Activated CD8-positive, alpha-beta memory T cell treated with anti-CD3 and anti-CD28 coated beads, Interleukin-2, amount 10 ng/mL, durations not matched to agents 7 days and 5 days (primary cell): ENCODE measurements around the gene ATP8A1. TPM values are rescaled to one million over a fixed set of nuclear protein-coding genes. Genes with fewer than 3 reads are reported as not detected.
"Not testable (repeated sequence)": the region's sequence is repeated elsewhere in the genome, so short reads cannot be mapped to it uniquely, and the experiment has no call there.

Experiments used
- ATAC-seq: fragments of 150-1000 bp; cut with Tn5 transposase; one replicate; pipeline ENCODE4 v1.10.0; 2021; ENCODE audit warnings: moderate library complexity
- CTCF ChIA-PET: fragments of 350-600 bp; sonication (Branson Sonifier 250); formaldehyde crosslinking; loops from one replicate; lab custom pipeline; 2021; ENCODE audit warnings: antibody characterized with exemption; lab: Charles Lee
- DNase-seq: peaks from one replicate; pipeline ENCODE4 v3.0.0-alpha.2; 2020
- H3K27ac Mint-ChIP-seq: one replicate; pipeline ENCODE4 v1.8.0; 2021; ENCODE audit warnings: mild to moderate bottlenecking, mixed read lengths
- H3K27me3 Mint-ChIP-seq: one replicate; pipeline ENCODE4 v1.8.0; 2021; ENCODE audit warnings: mixed read lengths
- H3K36me3 Mint-ChIP-seq: one replicate; pipeline ENCODE4 v1.8.0; 2021; ENCODE audit warnings: mild to moderate bottlenecking, mixed read lengths
- H3K4me1 Mint-ChIP-seq: one replicate; pipeline ENCODE4 v1.8.0; 2021; ENCODE audit warnings: mixed read lengths
- H3K4me3 Mint-ChIP-seq: one replicate; pipeline ENCODE4 v1.8.0; 2021; ENCODE audit warnings: mild to moderate bottlenecking, moderate library complexity, mixed read lengths
- H3K9me3 Mint-ChIP-seq: one replicate; pipeline ENCODE4 v1.8.0; 2022; ENCODE audit warnings: low read depth, mixed read lengths
- total RNA-seq, 2 experiments: library from RNA; stranded (reverse); gene quantifications; one replicate each; pipeline ENCODE4 v1.2.3, GENCODE V29; 2021

The ATP8A1 gene
- total RNA-seq, 2 experiments from 2014 or later = 31.3 to 43.8 TPM

DNA sequence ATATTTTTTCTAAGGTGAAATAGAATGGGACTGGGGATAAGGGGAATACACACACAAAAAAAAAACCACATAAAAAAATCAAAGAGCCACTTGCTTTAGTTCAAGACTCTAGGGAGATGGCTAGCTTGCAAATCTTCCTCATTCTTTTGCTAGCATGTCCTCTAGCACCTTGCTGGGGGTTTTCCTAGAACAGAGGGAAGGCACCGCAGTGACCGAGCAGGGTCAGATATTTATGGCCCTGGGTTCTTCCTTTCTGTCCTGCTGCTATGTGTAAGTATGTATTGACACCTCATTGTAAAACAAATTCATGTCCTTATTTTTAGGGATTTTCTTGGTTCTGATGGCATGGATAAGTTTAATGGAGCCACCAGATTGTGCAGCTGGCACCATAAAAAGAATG, 178.4 kb downstream of the ATP8A1 start:
- DNase-seq = no peak
- H3K27ac Mint-ChIP-seq = no peak overlapping the region
- H3K4me1 Mint-ChIP-seq = no peaks in the 10 kb centered on the region
- CTCF ChIA-PET = no interaction called here
- ATAC-seq = no peak
- H3K4me3 Mint-ChIP-seq = no peak overlapping the region
- H3K36me3 Mint-ChIP-seq = peaks cover 7% of the 10 kb centered on the region
- H3K27me3 Mint-ChIP-seq = no peaks in the 10 kb centered on the region
- no peaks in the 10 kb centered on the region for H3K9me3 Mint-ChIP-seq

DNA sequence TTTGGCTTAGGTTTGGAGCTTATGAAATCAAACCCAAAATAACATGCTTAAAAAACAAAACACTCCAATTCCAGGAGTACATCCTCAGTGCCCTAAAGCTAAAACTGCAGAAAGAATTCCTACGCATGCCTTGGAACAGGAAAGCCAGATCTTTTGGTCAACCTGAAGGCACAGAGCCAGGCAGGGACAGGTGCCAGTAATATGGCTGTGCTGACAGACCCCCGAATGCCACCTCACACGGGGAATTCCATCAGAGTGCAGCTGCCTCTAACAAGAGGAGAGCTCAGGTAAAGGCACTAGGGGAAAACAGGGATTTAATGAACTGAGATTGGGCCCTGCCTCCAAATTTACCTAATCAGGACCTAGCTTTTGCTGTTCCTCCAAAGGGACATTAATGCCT, 182.5 kb downstream of the ATP8A1 start:
- DNase-seq (no peak), ATAC-seq (no peak)
- Mint-ChIP-seq H3K36me3 (peaks cover 7% of the 10 kb centered on the region), H3K27ac (no peak overlapping the region), H3K9me3 (no peaks in the 10 kb centered on the region), H3K4me3 (no peak overlapping the region), H3K4me1 (no peaks in the 10 kb centered on the region), H3K27me3 (no peaks in the 10 kb centered on the region)
- CTCF ChIA-PET = no interaction called here

GRCh38 chr4:42473071-42473684, 183.7 kb downstream of the ATP8A1 start:
- no peaks in the 10 kb centered on the region for H3K27me3 Mint-ChIP-seq
- peaks cover 6% of the 10 kb centered on the region for H3K36me3 Mint-ChIP-seq
- CTCF ChIA-PET = no interaction called here
- DNase-seq (no peak), ATAC-seq (no peak)
- no peaks in the 10 kb centered on the region for H3K4me1 Mint-ChIP-seq
- no peak overlapping the region for H3K4me3 Mint-ChIP-seq
- H3K9me3 Mint-ChIP-seq = no peaks in the 10 kb centered on the region
- no peak overlapping the region for H3K27ac Mint-ChIP-seq

DNA sequence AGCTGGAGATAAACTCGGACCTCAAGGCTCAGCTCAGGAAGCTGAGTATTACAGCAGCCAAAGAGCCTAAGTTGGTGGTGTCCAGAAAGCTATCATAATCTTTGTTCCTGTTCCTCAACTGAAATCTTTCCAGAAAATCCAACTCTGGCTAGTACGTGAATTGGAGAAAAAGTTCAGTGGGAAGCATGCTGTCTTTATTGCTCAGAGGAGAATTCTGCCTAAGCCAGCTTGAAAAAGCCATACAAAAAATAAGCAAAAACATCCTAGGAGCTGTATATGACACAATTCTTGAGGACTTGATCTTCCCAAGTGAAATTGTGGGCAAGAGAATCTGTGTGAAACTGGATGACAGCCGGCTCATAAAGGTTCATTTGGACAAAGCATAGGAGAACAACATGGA, 185.0 kb downstream of the ATP8A1 start:
- ATAC-seq = no peak
- CTCF ChIA-PET = no interaction called here
- Mint-ChIP-seq H3K27ac (no peak overlapping the region), H3K9me3 (no peaks in the 10 kb centered on the region), H3K36me3 (peaks cover 12% of the 10 kb centered on the region), H3K27me3 (no peaks in the 10 kb centered on the region), H3K4me3 (no peak overlapping the region), H3K4me1 (no peaks in the 10 kb centered on the region)
- no peak for DNase-seq

- DNase-seq = no peak
- CTCF ChIA-PET = no interaction called here
- Mint-ChIP-seq H3K4me1 (no peaks in the 10 kb centered on the region), H3K27ac (no peak overlapping the region), H3K4me3 (no peak overlapping the region), H3K27me3 (no peaks in the 10 kb centered on the region), H3K36me3 (peaks cover 12% of the 10 kb centered on the region), H3K9me3 (no peaks in the 10 kb centered on the region)
- no peak for ATAC-seq
These were observed 186.9 kb downstream of the ATP8A1 start for GRCh38 chr4:42470023-42470422.

DNA sequence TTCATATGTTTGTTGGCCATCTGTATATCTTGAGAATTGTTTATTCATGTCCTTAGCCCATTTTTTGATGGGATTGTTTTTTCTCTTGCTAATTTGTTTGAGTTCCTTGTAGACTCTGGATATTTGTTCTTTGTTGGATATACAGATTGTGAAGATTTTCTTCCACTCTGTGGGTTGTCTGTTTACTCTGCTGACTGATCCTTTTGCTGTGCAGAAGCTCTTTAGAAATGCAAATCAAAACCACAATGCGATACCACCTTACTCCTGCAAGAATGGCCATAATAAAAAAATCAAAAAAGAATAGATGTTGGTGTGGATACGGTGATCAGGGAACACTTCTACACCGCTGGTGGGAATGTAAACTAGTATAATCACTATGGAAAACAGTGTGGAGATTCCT, 189.1 kb downstream of the ATP8A1 start:
- not testable (repeated sequence) for DNase-seq

DNA sequence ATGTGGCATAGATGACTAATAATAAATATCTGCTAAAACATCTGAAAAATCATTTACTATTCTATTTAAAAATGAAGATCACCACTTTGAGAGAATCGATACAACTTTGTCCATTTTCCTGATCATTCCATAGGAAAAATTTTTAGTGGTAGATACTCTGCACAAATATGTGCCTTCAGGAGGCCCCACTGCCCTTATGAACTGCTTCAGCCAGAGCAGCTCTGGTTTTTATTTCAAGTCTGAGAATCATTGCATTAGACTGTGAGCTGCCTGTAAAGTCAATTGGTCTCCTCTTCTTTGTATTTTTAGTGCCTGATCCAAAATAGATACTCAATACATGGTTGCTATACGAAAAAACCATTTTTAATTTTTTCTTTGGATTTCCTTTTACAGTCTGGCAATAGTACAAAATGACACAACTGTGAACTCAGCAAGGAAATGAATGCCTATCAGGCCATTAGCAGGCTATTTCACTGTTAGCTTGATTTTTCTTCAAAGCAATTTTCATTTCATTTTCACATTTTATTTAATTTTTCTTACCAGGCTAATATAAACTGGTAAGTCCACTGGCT, 190.5 kb downstream of the ATP8A1 start:
- no peak for ATAC-seq
- Mint-ChIP-seq H3K9me3 (no peaks in the 10 kb centered on the region), H3K27ac (no peak overlapping the region), H3K4me3 (no peak overlapping the region), H3K4me1 (peaks cover 1% of the 10 kb centered on the region), H3K27me3 (no peaks in the 10 kb centered on the region), H3K36me3 (peaks cover 38% of the 10 kb centered on the region)
- DNase-seq = no peak
- CTCF ChIA-PET = no interaction called here

More for the DNA sequence above, 189.1 kb downstream of the ATP8A1 start:
- not testable (repeated sequence) for ATAC-seq, H3K9me3 Mint-ChIP-seq, H3K27ac Mint-ChIP-seq, H3K27me3 Mint-ChIP-seq, H3K4me1 Mint-ChIP-seq, H3K4me3 Mint-ChIP-seq
- H3K36me3 Mint-ChIP-seq = peaks cover 24% of the 10 kb centered on the region
- CTCF ChIA-PET = interaction anchor here (0.7 kb wide), 1 partner anchor 52 kb away, joined by 3 read pairs; no protein-coding TSS in a partner anchor

DNA sequence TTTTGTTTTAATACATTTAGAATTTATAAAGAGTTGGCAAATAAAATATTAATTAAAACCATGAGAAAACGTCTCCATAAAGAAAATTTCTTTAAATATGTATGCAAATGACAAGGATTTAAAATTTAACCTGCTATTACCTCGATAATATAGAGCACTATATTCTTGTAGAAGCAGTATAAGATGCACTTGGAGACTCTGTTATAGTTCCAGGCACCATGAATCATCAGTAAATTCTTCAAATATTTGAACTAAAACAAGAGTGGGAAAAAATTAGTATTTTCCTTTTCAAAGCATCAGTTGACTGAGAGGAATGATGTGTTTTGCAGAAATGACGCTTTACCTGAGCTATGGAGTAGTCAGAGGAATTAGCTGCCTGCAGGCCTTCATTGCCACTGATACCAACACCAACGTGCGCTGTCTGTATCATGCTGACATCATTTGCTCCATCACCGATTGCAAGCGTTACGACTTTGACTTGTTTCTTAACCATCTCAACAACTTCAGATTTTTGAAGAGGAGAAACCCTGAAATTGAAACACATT, 192.3 kb downstream of the ATP8A1 start:
- H3K27me3 Mint-ChIP-seq = no peaks in the 10 kb centered on the region
- DNase-seq (no peak), ATAC-seq (no peak)
- H3K27ac Mint-ChIP-seq = no peak overlapping the region
- H3K9me3 Mint-ChIP-seq = no peaks in the 10 kb centered on the region
- CTCF ChIA-PET = no interaction called here
- peaks cover 45% of the 10 kb centered on the region for H3K36me3 Mint-ChIP-seq
- peaks cover 13% of the 10 kb centered on the region for H3K4me1 Mint-ChIP-seq
- H3K4me3 Mint-ChIP-seq = no peak overlapping the region

DNA sequence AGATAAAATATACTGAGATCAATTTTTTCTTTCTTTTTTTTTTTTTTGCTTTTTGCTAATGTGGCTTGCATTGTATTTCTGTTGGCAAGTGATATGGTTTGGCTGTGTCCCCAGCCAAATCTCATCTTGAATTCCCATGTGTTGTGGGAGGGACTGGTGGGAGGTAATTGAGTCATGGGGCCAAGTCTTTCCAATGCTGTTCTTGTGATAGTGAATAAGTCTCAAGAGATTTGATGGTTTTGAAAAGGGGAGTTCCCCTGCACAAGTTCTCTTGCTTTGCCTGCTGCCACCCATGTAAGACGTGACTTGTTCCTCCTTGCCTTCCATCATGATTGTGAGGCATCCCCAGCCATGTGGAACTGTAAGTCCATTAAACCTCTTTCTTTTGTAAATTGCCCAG, 195.7 kb downstream of the ATP8A1 start:
- DNase-seq, CTCF ChIA-PET, ATAC-seq, H3K4me3 Mint-ChIP-seq, H3K27me3 Mint-ChIP-seq, H3K27ac Mint-ChIP-seq, H3K9me3 Mint-ChIP-seq: not testable (repeated sequence)
- H3K4me1 Mint-ChIP-seq = peaks cover 13% of the 10 kb centered on the region
- H3K36me3 Mint-ChIP-seq = peaks cover 38% of the 10 kb centered on the region

- H3K4me3 Mint-ChIP-seq = no peak overlapping the region
- DNase-seq (no peak), ATAC-seq (peak; percentile 60)
- peaks cover 13% of the 10 kb centered on the region for H3K4me1 Mint-ChIP-seq
- H3K9me3 Mint-ChIP-seq = no peaks in the 10 kb centered on the region
- H3K27ac Mint-ChIP-seq = no peak overlapping the region
- H3K27me3 Mint-ChIP-seq = no peaks in the 10 kb centered on the region
- H3K36me3 Mint-ChIP-seq = peaks cover 40% of the 10 kb centered on the region
- CTCF ChIA-PET = no interaction called here
These were observed 196.9 kb downstream of the ATP8A1 start for GRCh38 chr4:42460043-42460442.

- DNase-seq (no peak), ATAC-seq (no peak)
- H3K36me3 Mint-ChIP-seq = peaks cover 36% of the 10 kb centered on the region
- H3K4me3 Mint-ChIP-seq = no peak overlapping the region
- CTCF ChIA-PET = no interaction called here
- no peaks in the 10 kb centered on the region for H3K9me3 Mint-ChIP-seq
- H3K27ac Mint-ChIP-seq = no peak overlapping the region
- peaks cover 13% of the 10 kb centered on the region for H3K4me1 Mint-ChIP-seq
- H3K27me3 Mint-ChIP-seq = no peaks in the 10 kb centered on the region
These were observed 198.2 kb downstream of the ATP8A1 start for GRCh38 chr4:42458657-42459056.

DNA sequence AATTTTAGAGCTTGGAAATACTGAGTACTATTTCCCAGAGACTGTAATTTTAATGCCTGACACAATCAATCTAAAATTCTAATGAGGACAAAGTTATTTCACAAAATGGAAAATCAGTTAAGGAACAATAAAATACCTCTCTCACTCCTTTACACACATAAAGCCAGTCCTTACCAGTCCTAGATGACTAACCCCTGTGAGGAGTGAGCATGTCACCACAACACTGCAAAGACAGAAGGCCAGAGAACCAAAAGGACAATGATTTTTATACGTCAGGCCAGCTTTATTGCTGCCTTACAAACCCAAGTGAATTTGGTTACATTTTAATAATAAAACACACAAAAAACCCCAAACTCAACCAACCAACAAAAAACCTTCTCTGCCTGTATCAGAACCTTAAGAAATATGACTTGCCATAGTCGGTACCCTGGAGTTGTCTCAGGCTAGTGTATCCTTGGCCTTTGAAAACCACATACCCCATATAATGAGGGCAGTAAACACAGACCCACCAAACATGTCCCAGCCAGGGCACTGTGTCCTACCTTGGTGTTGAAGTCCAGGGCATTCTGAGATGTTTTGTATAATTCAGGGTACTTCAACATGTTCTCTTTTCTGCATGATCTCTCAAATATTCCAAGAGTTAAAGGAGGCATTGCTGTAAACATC, 202.0 kb downstream of the ATP8A1 start:
- Mint-ChIP-seq H3K27me3 (no peaks in the 10 kb centered on the region), H3K36me3 (peaks cover 17% of the 10 kb centered on the region), H3K4me1 (peaks cover under 1% of the 10 kb centered on the region), H3K27ac (no peak overlapping the region), H3K9me3 (no peaks in the 10 kb centered on the region), H3K4me3 (no peak overlapping the region)
- DNase-seq (no peak), ATAC-seq (no peak)
- CTCF ChIA-PET = no interaction called here

- H3K4me3 Mint-ChIP-seq = no peak overlapping the region
- no peak for ATAC-seq
- H3K27me3 Mint-ChIP-seq = no peaks in the 10 kb centered on the region
- H3K27ac Mint-ChIP-seq = no peak overlapping the region
- CTCF ChIA-PET = no interaction called here
- no peak for DNase-seq
- peaks cover 20% of the 10 kb centered on the region for H3K36me3 Mint-ChIP-seq
- no peaks in the 10 kb centered on the region for H3K4me1 Mint-ChIP-seq
- H3K9me3 Mint-ChIP-seq = no peaks in the 10 kb centered on the region
These were observed 203.3 kb downstream of the ATP8A1 start for GRCh38 chr4:42453612-42454011.

DNA sequence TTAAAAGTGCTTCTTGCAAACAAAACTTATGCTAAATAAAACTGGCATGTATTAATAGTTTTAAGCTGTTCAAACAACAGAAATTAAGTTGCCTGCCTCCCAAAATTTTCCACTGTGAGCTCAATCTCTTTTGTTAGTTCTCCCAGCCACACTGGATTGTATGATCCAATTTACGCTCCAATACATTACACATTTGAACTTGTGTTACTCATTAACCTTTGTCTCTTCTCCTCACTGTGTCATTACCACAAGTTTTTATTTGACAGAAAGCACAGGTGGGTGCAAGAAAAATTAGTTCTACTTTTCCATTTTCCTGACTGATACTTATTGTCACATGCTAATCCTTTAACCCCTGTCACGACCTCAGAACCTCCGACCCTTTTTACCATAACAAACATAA, 204.1 kb downstream of the ATP8A1 start:
- Mint-ChIP-seq H3K9me3 (no peaks in the 10 kb centered on the region), H3K36me3 (peaks cover 20% of the 10 kb centered on the region), H3K27ac (no peak overlapping the region), H3K27me3 (no peaks in the 10 kb centered on the region), H3K4me3 (no peak overlapping the region), H3K4me1 (no peaks in the 10 kb centered on the region)
- no peak for DNase-seq
- CTCF ChIA-PET = interaction anchor here (0.5 kb wide), 1 partner anchor 27 kb away, joined by 3 read pairs; no protein-coding TSS in a partner anchor
- no peak for ATAC-seq
